Fibroblast of skin of right quadriceps (primary cell): ENCODE data around the gene PMPCA.

Experiments used
- DNase-seq: peaks from one replicate; pipeline ENCODE4 v3.0.0-alpha.2; 2013

The PMPCA gene

GRCh38 chr9:136463578-136463977 lies 53.1 kb downstream of the PMPCA start:
- no peak for DNase-seq

GRCh38 chr9:136464241-136464640 lies 53.8 kb downstream of the PMPCA start:
- no peak for DNase-seq

DNA sequence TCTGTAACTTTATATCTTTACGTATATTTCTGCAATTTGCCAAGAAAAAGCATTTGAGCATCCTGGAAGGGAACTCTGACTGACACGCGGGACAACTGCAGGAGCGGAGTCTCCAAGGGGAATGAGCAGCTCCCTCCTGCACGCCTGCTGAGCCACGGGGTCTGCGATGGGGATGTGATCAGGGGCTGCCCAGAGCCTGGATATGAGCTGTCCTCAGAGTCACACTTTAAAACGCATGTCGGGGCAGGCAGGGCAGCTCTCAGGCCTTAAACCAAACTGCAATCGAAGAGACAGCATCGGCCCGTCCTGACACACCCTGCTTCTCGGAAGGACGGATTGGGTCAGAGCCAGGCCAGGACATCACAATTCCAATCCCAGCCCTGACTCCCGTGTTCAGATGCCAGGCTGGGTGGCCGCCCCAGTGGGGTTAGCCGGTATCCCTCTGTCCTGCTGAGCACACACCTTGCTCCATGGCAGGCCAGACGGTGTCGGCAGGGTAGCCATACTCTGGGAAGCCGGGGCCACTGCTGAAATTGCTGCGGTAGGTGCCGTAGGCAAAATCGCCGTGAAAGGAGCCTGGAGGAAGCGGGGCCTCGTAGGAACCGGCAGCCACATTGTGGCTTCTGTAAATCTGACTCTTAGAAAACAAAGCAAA lies 55.2 kb downstream of the PMPCA start:
- no peak for DNase-seq

- DNase-seq: no peak
Measured at GRCh38 chr9:136466155-136466541, 55.7 kb downstream of the PMPCA start.

- no peak for DNase-seq
Measured at GRCh38 chr9:136467766-136468165, 57.3 kb downstream of the PMPCA start.

GRCh38 chr9:136470356-136470755 lies 59.9 kb downstream of the PMPCA start:
- no peak for DNase-seq

DNA sequence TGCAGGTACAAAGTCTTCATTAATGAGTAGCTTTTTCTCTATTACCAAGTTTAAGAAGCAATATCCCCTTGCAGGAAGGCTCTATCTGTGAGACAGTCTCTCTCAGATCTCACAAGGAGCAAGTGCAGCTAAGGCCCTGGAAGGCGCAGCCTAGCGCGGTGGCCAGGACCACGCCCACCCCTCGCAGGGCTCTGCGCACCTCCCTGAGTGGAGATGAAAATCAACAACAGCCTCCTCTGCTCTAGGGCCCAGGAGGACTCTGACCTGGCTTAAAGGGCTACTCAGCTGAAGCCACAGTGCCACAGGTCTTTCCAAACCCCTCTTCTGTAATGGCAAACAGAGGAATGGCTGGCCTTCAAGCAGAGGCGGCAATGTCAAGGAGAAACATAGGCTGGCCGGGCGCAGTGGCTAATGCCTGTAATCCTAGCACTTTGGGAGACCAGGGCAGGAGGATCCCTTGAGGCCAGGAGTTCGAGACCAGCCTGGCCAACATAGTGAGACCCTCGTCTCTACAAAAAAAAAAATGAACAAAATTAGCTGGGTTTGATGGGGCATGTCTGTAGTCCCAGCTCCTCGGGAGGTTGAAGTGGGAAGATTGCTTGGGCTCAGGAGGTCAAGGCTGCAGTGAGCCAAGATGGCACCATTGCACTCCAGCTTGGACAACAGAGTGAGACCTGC lies 60.5 kb downstream of the PMPCA start:
- no peak for DNase-seq

DNA sequence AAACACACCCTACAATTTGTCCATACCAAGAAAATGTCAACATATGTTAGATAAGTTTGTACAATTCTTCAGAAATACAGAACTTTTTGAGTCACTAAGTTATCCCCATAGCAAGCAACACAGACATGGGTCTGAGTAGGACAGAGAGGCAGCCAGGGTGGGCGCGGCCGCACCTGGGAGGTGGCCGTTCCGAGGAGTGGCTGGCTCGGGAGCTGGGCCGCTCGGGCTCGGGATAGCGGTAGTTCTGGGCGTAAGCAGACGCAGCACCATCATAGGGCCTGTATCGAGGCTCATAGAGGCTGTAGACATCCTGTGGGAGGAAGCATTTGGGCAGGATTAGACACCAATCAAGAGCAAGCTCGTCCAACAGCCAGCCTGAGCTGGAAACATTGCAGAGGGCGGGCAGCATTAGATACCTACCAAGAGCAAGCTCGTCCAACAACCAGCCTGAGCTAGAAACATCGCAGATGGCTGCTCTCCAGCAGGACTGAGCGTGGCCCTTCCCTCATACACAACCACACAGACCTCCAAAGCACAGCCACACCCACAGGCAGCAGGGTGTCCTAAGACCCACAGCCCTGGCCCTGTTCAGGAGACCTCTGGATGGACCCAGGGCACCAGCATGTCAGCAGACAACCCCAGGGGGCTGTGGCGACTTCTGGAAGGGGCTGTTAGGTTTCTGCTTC lies 61.5 kb downstream of the PMPCA start:
- DNase-seq: no peak

DNA sequence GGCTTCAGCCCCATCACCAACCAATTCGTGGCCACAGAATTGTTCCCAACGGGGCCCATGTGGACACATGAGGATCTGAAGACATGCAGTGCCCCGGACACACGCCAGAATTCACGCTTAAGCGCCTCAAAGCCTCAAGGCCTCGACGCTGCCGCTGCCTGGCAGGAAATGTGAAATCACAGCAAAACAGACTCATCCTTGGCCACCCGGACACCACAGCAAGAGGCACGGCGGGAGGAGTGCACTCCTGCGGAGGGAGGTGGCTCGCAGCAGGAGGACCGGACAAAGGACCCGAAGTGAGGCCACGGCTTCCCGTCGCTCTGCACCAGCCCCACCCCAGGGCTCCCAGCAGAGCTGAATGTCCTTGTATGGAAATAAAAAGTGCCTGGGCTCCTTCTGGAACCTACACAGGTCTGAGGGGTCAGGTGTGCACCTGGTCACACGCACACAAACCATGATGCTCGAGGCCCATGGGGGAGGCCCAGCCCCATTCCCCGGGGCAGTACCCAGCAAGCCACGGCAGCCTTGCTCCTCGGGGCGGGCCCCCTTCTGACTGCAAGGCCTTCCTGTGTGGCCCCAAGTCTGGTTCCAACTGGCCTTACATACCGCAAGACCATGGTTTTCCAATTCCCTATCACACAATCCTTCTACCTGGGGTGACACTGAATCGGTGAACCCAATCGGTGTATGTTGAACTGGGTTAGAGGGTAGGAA lies 62.3 kb downstream of the PMPCA start:
- no peak for DNase-seq

GRCh38 chr9:136473354-136473721 lies 62.9 kb downstream of the PMPCA start:
- DNase-seq: no peak
